Spleen (tissue), 11 donors: Measurements from ENCODE around the gene CETN3. TPM values are rescaled to one million over a fixed set of nuclear protein-coding genes. Genes with fewer than 3 reads are reported as not detected.
"Not testable (repeated sequence)": the region's sequence is repeated elsewhere in the genome, so short reads cannot be mapped to it uniquely, and the experiment has no call there.

Source experiments
- DNase-seq: peaks from one replicate; pipeline ENCODE4 v3.0.0-alpha.2; 2020
- H3K27ac ChIP-seq, 8 donors: fragments of 200-600 bp; sonication (generic) in 7 of 8; 1 replicate in 4 of 8; 2 replicates in 4 of 8; pipeline versions ENCODE4 v1.5.0 to v1.8.0; 2016 to 2021; ENCODE audit warnings: inconsistent platforms in 4 of 8, mild to moderate bottlenecking in 4 of 8, moderate library complexity in 1 of 8
- H3K27me3 ChIP-seq, 7 donors: fragments of 200-600 bp; sonication (generic) in 6 of 7; replicated peaks in 1 of 7; 1 replicate in 4 of 7; 2 replicates in 3 of 7; pipeline versions ENCODE4 v1.5.0 to v1.8.0; 2016 to 2021; ENCODE audit warnings: inconsistent platforms in 3 of 7, mild to moderate bottlenecking in 1 of 7
- H3K36me3 ChIP-seq, 6 donors: fragments of 200-600 bp; sonication (generic) in 5 of 6; 1 replicate in 4 of 6; 2 replicates in 2 of 6; pipeline versions ENCODE4 v1.5.0 to v1.8.0; 2016 to 2021; ENCODE audit warnings: inconsistent platforms in 2 of 6
- H3K4me1 ChIP-seq, 6 donors: fragments of 200-600 bp; sonication (generic) in 5 of 6; 1 replicate in 3 of 6; 2 replicates in 3 of 6; pipeline versions ENCODE4 v1.5.0 to v1.8.0; 2016 to 2021; ENCODE audit warnings: inconsistent platforms in 3 of 6
- H3K4me3 ChIP-seq, 8 donors: fragments of 200-600 bp; sonication (generic) in 7 of 8; 1 replicate in 4 of 8; 2 replicates in 4 of 8; pipeline versions ENCODE4 v1.5.0 to v1.8.0; 2016 to 2021; ENCODE audit warnings: inconsistent platforms in 4 of 8, mild to moderate bottlenecking in 4 of 8, moderate library complexity in 2 of 8
- H3K9me3 ChIP-seq, 8 donors: fragments of 200-600 bp; sonication (generic) in 7 of 8; 1 replicate in 4 of 8; 2 replicates in 4 of 8; pipeline versions ENCODE4 v1.5.0 to v1.8.0; 2016 to 2021; ENCODE audit warnings: inconsistent platforms in 4 of 8
- CTCF ChIP-seq, 11 experiments: fragments of 200-600 bp in 7 of 11; fragments of 450-650 bp in 4 of 11; sonication (generic) in 4 of 11; IDR thresholded peaks in 8 of 11; conservative IDR thresholded peaks in 3 of 11; 1 replicate in 7 of 11; 2 replicates in 4 of 11; pipeline versions ENCODE4 v1.4.0 to v1.8.0; 2016 to 2021; ENCODE audit warnings: antibody characterized with exemption in 11 of 11, inconsistent platforms in 4 of 11, mild to moderate bottlenecking in 1 of 11
- POLR2A ChIP-seq, 3 donors: fragments of 450-650 bp; IDR thresholded peaks; one replicate each; pipeline ENCODE4 v1.5.1; 2017; ENCODE audit warnings: antibody characterized with exemption in 3 of 3, mild to moderate bottlenecking in 1 of 3
- POLR2AphosphoS5 ChIP-seq, 3 donors: sonication (generic); formaldehyde crosslinking; IDR thresholded peaks; one replicate each; pipeline ENCODE4 v1.5.1; 2017; ENCODE audit warnings: antibody characterized with exemption in 3 of 3
- WGBS, 5 donors: extraction: QIAGEN DNeasy Blood & Tissue Kit in 3 of 5; methylation state at CpG; one replicate each; pipeline versions ENCODE4 v1.1.5 to v1.1.7; 2013 to 2018; 5-methylcytosine and 5-hydroxymethylcytosine counted together
- intact Hi-C: fragments of 100-400 bp; cut with DNase I; formaldehyde crosslinking; loops from one replicate; pipeline ENCODE4 v1.15.0; 2023; ENCODE audit warnings: low total_unique reads
- polyA plus RNA-seq, 3 donors: library from polyadenylated mRNA; stranded (reverse); fragments of 200-250 nt; gene quantifications; one replicate each; pipeline ENCODE4 v1.2.1, GENCODE V29; 2013
- total RNA-seq, 7 donors: library from RNA; depleted of rRNA in 3 of 7; stranded (reverse); fragments of >200 nt in 3 of 7; fragmentation: NEBNext Ultra II Directional in 4 of 7; extraction: Animal tissue kit (Norgen Biotek cat#: 25700) in 4 of 7; gene quantifications; one replicate each; pipeline versions ENCODE4 v1.1.0 to v1.2.1, GENCODE V29; 2016 to 2021
- donor health status: healthy with polysubstance abuse.
- donor health status: DM: no; HTN: no; CAD: no; lungs with moderate emphysema.
- donor health status: DM: no; HTN: no; CAD: no.
- donor health status: Bipolar disorder and iron deficiency.
- donor health status: healthy.
- donor health status: DM: no; HTN: no; CAD: no.
- donor health status: DM: yes; HTN: yes; CAD: no.

CETN3 gene
- total and polyA plus RNA-seq, 10 donors, result 7.8 to 28.2 (median 16.8) TPM

- Histone ChIP-seq H3K4me1 (no peaks in the 10 kb centered on the region), H3K9me3 (peaks cover 0 to 6% (median 0%) of the 10 kb centered on the region in 8 donors), H3K27me3 (no peaks in the 10 kb centered on the region), H3K36me3 (no peaks in the 10 kb centered on the region), H3K4me3 (no peak overlapping the region), H3K27ac (no peak overlapping the region)
- intact Hi-C loops, result no loop called here
- WGBS, 5 donors, result 57 to 92% (median 88%) methylated on average over 3 of the region's 3 CpGs
- no peak for TF ChIP-seq POLR2A (IDR thresholded peaks at IDR 0.05)
- TF ChIP-seq CTCF (IDR thresholded peaks at IDR 0.05 in 8 of 11, conservative IDR thresholded peaks at IDR 0.05 in 3 of 11), result no peak
- TF ChIP-seq POLR2AphosphoS5 (IDR thresholded peaks at IDR 0.05), result no peak
- DNase-seq, result no peak
These were observed 58.5 kb downstream of the CETN3 start for GRCh38 chr5:90351101-90351500.

GRCh38 chr5:90347462-90347861, 62.1 kb downstream of the CETN3 start:
- Histone ChIP-seq H3K4me1 (no peaks in the 10 kb centered on the region), H3K27ac (no peak overlapping the region), H3K4me3 (no peak overlapping the region), H3K27me3 (no peaks in the 10 kb centered on the region), H3K9me3 (no peaks in the 10 kb centered on the region), H3K36me3 (no peaks in the 10 kb centered on the region)
- intact Hi-C loops, result no loop called here
- no peak for DNase-seq
- TF ChIP-seq CTCF (IDR thresholded peaks at IDR 0.05 in 8 of 11, conservative IDR thresholded peaks at IDR 0.05 in 3 of 11) (no peak), POLR2A (IDR thresholded peaks at IDR 0.05) (no peak), POLR2AphosphoS5 (IDR thresholded peaks at IDR 0.05) (no peak)

GRCh38 chr5:90345684-90346083, 63.9 kb downstream of the CETN3 start:
- no peak for TF ChIP-seq POLR2A (IDR thresholded peaks at IDR 0.05)
- TF ChIP-seq CTCF (IDR thresholded peaks at IDR 0.05 in 8 of 11, conservative IDR thresholded peaks at IDR 0.05 in 3 of 11), result no peak
- no peak for TF ChIP-seq POLR2AphosphoS5 (IDR thresholded peaks at IDR 0.05)
- H3K4me1 ChIP-seq, result no peaks in the 10 kb centered on the region
- no peak for DNase-seq
- no peaks in the 10 kb centered on the region for H3K27me3 ChIP-seq
- no peak overlapping the region for H3K27ac ChIP-seq
- H3K9me3 ChIP-seq, result no peaks in the 10 kb centered on the region
- H3K4me3 ChIP-seq, result no peak overlapping the region
- WGBS, 5 donors, result 80 to 90% (median 86%) methylated on average over 1 of the region's 1 CpG
- intact Hi-C loops, result no loop called here
- no peaks in the 10 kb centered on the region for H3K36me3 ChIP-seq

- WGBS, 5 donors, result 85 to 95% (median 86%) methylated on average over 1 of the region's 1 CpG
These were observed 64.9 kb downstream of the CETN3 start for GRCh38 chr5:90344689-90345088.

GRCh38 chr5:90343731-90344130, 65.8 kb downstream of the CETN3 start:
- H3K4me3 ChIP-seq, H3K27ac ChIP-seq, H3K27me3 ChIP-seq, intact Hi-C loops, H3K9me3 ChIP-seq, DNase-seq, H3K36me3 ChIP-seq, H3K4me1 ChIP-seq: not testable (repeated sequence)
- 78 to 88% (median 83%) methylated on average over 6 of the region's 6 CpGs for WGBS, 5 donors

More at GRCh38 chr5:90344689-90345088, 64.9 kb downstream of the CETN3 start:
- no peaks in the 10 kb centered on the region for H3K27me3 ChIP-seq
- DNase-seq, result no peak
- H3K4me3 ChIP-seq, result no peak overlapping the region
- H3K9me3 ChIP-seq, result no peaks in the 10 kb centered on the region
- H3K4me1 ChIP-seq, result no peaks in the 10 kb centered on the region
- H3K27ac ChIP-seq, result no peak overlapping the region
- TF ChIP-seq CTCF (IDR thresholded peaks at IDR 0.05 in 8 of 11, conservative IDR thresholded peaks at IDR 0.05 in 3 of 11) (no peak), POLR2A (IDR thresholded peaks at IDR 0.05) (no peak), POLR2AphosphoS5 (IDR thresholded peaks at IDR 0.05) (no peak)
- H3K36me3 ChIP-seq, result no peaks in the 10 kb centered on the region
- intact Hi-C loops, result no loop called here
